Measurements from ENCODE around the gene FAM13A. TPM values are rescaled to one million over a fixed set of nuclear protein-coding genes. Genes with fewer than 3 reads are reported as not detected.

FAM13A gene
- total and polyA plus RNA-seq, 10 of the 15 experiments (the other 5 are each of a cell fraction or from before 2014, with no cell fraction given), result 0.05 to 1.8 (median 0.27) TPM; not detected in 1

GRCh38 chr4:88985088-88985773 is 71.8 kb downstream of the FAM13A start:
- DNase-seq (ENCODE audit: low read depth, low spot score), result no peak
- in situ Hi-C loops (cut with MboI), result no loop called here

More at GRCh38 chr4:88985088-88985773, 71.8 kb downstream of the FAM13A start:
- H3K9ac ChIP-seq (ENCODE audit: control insufficient read depth, insufficient read depth, low read length), result no peak overlapping the region
- H3K9me3 ChIP-seq (replicated peaks; ENCODE audit: control insufficient read depth, insufficient read depth, low read length), result no peaks in the 10 kb centered on the region
- no peaks in the 10 kb centered on the region for H3K79me2 ChIP-seq (ENCODE audit: control insufficient read depth, insufficient read depth, low read length)
- CTCF ChIA-PET, result no interaction called here
- no peak overlapping the region for H3K4me2 ChIP-seq (ENCODE audit: control insufficient read depth, insufficient read depth)
- no TSS peak for BruUV-seq (replicated peaks)
- H4K20me1 ChIP-seq (ENCODE audit: control insufficient read depth, insufficient read depth), result no peaks in the 10 kb centered on the region
- no peaks in the 10 kb centered on the region for H3K4me1 ChIP-seq (ENCODE audit: control insufficient read depth, insufficient read depth, low read length)
- H3K27ac ChIP-seq (ENCODE audit: control insufficient read depth, insufficient read depth), result no peak overlapping the region
- H2AFZ ChIP-seq (ENCODE audit: control insufficient read depth, low read depth, low read length), result no peak overlapping the region
- H3K36me3 ChIP-seq (ENCODE audit: control insufficient read depth in 2 of 2, insufficient read depth in 2 of 2, low read length in 1 of 2), result no peaks in the 10 kb centered on the region
- ATAC-seq, result no peak
- RAD21 ChIA-PET (ENCODE audit: unreplicated experiment), result no interaction called here
- 29% methylated on average over 5 of the region's 5 CpGs for WGBS (ENCODE audit: insufficient coverage, insufficient replicate concordance, low lambda C conversion rate, missing lambda C conversion rate)
- FAIRE-seq, result no peak
- intact Hi-C loops (cut with micrococcal nuclease; ENCODE audit: unreplicated experiment), result no loop called here
- POLR2A ChIA-PET, result no interaction called here
- SMC1A ChIA-PET (ENCODE audit: uncharacterized antibody, unreplicated experiment), result no interaction called here
- no peaks in the 10 kb centered on the region for H3K27me3 ChIP-seq (replicated peaks in 1 of 2; ENCODE audit: control insufficient read depth in 2 of 2, insufficient read depth in 2 of 2, low read length in 1 of 2)
- TF ChIP-seq EP300 (IDR thresholded peaks at IDR 0.05; ENCODE audit: borderline replicate concordance in 1 of 2, control insufficient read depth in 1 of 2, low read depth in 2 of 2, low read length in 2 of 2) (no peak), ZZZ3 (IDR thresholded peaks at IDR 0.05; ENCODE audit: control insufficient read depth, insufficient read length, low read depth) (no peak), ZBED1 (IDR thresholded peaks at IDR 0.05; ENCODE audit: borderline replicate concordance) (no peak), KLF5 (IDR thresholded peaks at IDR 0.05; ENCODE audit: partially characterized antibody) (no peak), JUNB (IDR thresholded peaks at IDR 0.05) (no peak), CBFB (IDR thresholded peaks at IDR 0.05; ENCODE audit: low read depth) (no peak), ZNF687 (IDR thresholded peaks at IDR 0.05) (no peak), HCFC1 (IDR thresholded peaks at IDR 0.05; ENCODE audit: low read length) (no peak), BHLHE40 (IDR thresholded peaks at IDR 0.05; ENCODE audit: borderline replicate concordance in 1 of 2, low read depth in 2 of 2, low read length in 1 of 2) (no peak), PKNOX1 (IDR thresholded peaks at IDR 0.05) (no peak), HDAC6 (IDR thresholded peaks at IDR 0.05; ENCODE audit: unreplicated experiment) (no peak)
- H3K4me3 ChIP-seq, result no peak overlapping the region

Data from GM12878 (cell line).